Activated CD4-positive, alpha-beta T cell treated with anti-CD3 and anti-CD28 coated beads, Interleukin-2, amount 50 U/mL, for 48 hours (primary cell): Measurements from ENCODE around the gene HIGD2B.
"Not testable (repeated sequence)": the region's sequence is repeated elsewhere in the genome, so short reads cannot be mapped to it uniquely, and the experiment has no call there.

Experiments used
- DNase-seq, 2 experiments: peaks; one replicate each; pipeline ENCODE4 v3.0.0-alpha.2; 2020

The HIGD2B gene

DNA sequence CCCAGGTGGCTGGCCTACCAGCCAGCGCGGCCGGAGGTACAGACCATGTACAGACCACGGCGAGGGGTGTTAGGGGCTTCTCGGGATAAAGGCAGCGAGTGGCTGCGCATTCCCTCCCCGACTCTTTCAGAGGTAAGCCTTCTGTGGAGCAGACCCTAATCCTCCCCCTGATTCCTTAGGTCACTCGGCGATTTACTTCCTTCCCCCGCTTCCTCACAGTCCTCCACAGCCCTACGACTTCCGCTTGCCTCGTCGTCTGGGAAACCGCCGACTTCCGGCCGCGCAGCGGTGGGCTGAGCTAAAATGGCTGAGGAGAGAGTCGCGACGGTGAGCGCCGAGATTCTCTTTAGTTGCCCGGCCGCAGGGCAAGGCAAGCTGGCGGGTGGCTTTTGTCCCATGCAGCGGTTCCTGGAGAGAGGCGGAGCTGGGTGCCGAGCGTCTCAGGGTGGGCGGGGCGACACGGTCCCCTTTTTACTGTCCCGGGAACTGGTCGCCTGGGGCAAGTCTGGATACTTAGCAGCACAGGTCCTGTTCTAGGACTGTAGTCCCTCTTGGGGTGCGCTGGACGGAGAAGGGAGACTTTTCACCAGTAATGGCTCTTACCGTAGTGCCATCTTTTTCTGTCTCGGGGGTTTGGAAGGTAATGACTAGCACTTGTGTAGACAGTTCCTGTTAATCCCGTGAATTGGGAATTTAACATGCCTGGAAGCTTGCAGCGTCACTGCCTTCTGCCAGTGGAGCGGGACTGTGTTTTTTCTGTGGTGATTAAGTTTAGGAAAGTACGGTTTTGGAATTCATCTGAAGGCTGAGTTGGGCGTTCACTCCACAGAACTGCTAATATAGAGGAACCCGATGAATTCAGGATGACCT is at the start of gene HIGD2B, which contains the start of gene BBS4:
TSS of gene HIGD2B (minus strand) at position 258 of the 870 bp plus-strand sequence. CDS start 9,808 bp downstream, outside the sequence.
TSS of gene BBS4 (plus strand) at position 283 of the 870 bp plus-strand sequence. CDS start at position 304, 21 bp downstream.
- peak; percentile 88 to 89 for DNase-seq

GRCh38 chr15:72735111-72735510 is 49.1 kb upstream of the HIGD2B start:
- DNase-seq = no peak

GRCh38 chr15:72733941-72734738 is 48.2 kb upstream of the HIGD2B start:
- no peak for DNase-seq

- DNase-seq = no peak
These were observed 46.5 kb upstream of the HIGD2B start for GRCh38 chr15:72732516-72732915.

GRCh38 chr15:72732086-72732485 is 46.1 kb upstream of the HIGD2B start:
- no peak for DNase-seq

DNA sequence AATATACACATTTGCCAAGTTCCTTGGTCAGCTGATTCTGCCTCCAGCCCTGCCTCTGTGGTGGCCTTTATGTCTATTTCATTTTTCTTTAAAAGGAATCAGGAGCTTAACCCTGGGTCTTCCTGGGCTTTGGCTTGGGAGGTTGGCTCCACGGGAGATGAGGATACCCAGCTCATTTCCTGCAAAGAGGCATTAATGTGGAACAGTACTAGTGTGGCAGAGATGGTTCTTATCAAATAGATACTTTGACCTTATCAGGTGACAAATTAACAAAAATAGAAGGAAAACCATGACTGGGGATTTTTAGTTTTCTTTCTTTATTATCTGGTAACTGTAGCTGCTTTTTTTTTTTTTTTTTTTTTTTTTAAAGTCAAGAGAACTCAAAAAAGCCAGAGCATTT is 42.8 kb upstream of the HIGD2B start:
- no peak for DNase-seq

DNA sequence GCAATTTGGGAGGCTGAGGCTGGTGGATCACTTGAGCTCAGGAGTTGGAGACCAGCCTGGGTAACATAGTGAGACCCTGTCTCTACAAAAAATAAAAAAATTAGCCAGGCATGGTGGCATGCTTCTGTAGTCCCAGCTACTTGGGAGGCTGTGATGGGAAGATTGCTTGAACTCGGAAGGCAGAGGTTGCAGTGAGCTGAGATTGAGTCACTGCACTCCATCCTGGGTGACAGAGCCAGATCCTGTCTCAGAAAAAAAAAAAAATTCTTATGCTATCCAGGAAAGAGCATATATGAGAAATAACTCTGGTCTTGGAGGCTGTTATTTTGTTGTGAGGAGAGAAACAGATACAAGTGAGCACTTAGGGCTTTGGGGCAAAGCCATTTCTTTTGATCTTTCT is 42.3 kb upstream of the HIGD2B start:
- not testable (repeated sequence) for DNase-seq

DNA sequence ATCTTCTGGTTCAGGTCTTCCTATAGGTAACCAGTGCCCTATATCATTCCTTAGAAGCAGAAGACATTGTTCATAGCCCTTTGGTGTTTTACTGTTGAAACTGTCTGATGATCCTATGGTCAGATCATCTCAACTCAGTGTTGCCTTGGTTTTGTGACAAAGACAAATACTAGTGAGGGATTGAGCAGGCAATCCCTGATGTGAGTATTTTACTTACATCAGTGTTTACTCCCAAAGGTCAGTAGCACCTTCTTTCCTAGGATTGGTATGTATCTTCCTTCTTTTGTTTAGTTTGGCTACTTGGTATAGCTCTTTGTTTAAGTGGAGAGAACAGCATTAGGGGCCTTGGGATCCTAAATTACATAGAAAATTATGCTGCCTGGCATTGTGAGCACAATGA is 41.2 kb upstream of the HIGD2B start:
- no peak for DNase-seq

- DNase-seq = not testable (repeated sequence)
These were observed 39.9 kb upstream of the HIGD2B start for GRCh38 chr15:72725851-72726250.

- DNase-seq = no peak
These were observed 39.5 kb upstream of the HIGD2B start for GRCh38 chr15:72725446-72725845.

- no peak for DNase-seq
These were observed 38.0 kb upstream of the HIGD2B start for GRCh38 chr15:72724028-72724427.

GRCh38 chr15:72722071-72722696 is 36.2 kb upstream of the HIGD2B start:
- DNase-seq = peak; percentile 74 to 80

DNA sequence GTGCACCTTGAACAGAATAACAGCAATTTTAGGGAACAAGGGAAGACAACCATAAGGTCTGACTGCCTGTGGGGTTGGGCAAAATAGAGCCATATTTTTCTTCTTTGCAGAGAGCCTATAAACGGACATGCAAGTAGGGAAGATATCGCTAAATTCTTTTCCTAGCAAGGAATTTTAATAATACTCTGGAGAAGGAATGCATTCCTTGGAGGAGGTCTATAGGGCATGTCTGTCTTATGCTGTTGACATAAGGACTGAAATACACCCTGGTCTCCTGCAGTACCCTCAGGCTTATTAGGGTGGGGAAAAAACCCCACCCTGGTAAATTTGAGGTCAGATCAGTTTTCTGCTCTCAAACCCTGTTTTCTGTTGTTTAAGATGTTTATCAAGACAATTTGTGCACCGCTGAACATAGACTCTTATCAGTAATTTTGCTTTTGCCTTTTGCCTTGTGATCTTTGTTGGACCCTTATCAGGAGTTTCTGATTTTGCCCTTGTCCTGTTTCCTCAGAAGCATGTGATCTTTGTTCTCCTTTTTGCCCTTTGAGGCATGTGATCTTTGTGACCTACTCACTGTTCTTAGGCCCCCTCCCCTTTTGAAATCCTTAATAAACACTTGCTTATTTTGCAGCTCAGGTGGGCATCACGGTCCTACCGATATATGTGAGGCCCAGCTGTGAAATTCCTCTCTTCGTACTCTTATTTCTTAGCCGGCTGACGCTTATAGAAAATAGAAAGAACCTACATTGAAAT is 22.7 kb upstream of the HIGD2B start:
- DNase-seq = not testable (repeated sequence)

DNA sequence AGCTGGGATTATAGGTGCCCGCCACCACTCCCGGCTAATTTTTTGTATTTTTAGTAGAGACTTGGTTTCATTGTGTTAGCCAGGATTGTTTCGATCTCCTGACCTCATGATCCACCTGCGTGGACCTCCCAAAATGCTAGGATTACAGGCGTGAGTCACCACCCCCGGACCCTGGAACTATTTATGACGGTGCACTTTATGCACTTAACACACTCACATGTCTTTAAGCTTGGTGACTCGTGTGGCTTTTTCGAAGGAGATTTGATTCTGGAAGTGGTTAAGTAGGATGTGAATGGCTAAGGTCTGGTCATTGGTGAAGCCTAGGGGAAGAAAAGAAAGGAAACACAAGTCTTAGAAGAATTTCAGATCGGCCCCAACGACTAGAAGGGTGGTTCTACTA is 20.3 kb upstream of the HIGD2B start:
- DNase-seq = no peak

GRCh38 chr15:72700076-72700475 is 14.1 kb upstream of the HIGD2B start:
- DNase-seq = no peak

DNA sequence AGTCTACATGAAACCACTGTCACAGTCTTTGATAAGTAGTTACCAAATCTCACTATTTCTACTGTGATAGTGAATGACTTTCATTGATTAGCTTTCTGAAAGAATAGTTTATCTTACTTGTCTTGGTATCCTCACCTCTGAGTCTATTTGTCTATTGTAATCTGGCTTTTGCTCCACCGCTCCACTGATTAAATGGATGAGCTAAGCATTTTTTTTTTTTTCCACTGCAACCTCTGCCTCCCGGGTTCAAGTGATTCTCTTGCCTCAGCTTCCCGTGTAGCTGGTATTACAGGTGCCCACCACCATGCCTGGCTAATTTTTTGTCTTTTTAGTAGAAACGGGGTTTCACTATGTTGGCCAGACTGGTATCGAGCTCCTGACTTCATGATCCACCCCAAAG is 13.0 kb upstream of the HIGD2B start:
- DNase-seq = no peak

DNA sequence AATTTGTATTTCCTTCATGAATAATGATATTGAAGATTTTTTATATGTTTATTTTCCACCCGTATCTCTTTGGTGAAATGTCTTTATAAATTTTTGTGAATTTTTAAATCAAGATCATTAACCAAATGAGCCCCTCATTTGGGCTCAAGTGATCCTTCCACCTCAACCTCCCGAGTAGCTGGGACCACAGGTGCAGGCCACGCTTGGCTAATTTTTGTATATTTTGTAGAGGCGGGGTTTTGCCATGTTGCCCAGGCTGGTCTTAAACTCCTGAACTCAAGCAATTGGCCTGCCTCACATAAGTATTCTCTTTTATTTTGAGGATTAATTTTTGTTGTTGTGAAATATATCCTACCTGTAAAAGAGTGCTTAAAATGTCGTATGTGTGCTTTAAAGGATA is 5.0 kb upstream of the HIGD2B start:
- DNase-seq = no peak

DNA sequence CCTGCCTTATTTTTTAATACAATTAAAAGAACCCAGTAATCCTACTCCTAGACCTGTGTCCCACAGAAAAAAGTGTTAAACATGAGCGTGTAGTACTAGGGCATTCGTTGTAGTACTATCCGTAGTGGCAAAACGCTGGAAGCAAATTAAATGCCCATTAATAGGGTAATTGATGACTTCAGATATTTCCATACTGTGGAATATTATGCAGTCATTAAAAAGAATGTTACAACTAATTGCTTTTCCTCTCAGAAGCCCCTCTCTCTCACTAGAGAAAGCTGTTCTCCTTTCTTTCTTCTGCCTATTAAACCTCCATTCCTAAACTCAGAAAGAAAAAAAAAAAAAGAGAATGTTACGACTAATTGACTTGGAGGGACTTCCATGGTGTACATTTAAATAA is 2.7 kb upstream of the HIGD2B start:
- no peak for DNase-seq

- no peak for DNase-seq
These were observed 569 bp downstream of the HIGD2B start for GRCh38 chr15:72685301-72685924.

DNA sequence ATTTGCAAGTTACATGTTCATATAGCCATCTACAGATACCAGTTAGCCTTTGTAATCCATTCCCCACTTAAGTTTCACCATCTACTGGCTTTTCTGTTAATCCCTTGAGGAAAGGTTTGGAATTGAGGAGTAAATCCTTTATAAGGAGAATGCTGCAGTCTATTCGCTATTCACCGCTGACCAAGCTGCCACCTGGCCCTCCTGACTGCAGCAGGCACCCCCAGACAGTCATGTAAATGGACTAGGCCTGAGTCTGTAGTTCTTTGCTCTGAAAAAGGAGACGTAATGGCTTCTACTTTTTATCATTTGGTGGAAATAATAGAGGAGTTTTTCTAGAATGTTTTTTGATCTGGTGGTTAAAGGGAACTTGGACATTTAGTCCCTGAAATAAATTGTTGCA is 3.2 kb downstream of the HIGD2B start:
- no peak for DNase-seq

DNA sequence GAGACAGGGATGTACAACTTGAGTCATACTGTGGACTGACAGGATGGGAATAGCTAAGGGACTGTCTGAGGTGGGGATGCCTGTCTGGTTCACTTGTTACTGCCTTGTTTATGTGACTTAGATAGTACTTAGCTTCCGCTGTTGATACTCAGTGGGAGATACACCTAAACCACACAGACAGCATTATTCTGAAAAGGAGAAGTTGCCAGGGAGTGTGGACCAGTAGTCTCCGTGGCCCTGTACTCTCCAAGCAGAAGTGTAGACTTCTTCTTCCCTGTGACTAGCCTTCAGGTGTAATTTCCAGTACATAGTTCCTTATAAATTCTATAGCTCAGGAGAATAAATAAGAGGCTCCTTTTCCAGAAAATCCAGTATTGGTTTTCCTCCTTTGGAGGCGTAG is 5.1 kb downstream of the HIGD2B start:
- DNase-seq = no peak

GRCh38 chr15:72676838-72677237 is 9.1 kb downstream of the HIGD2B start:
- DNase-seq = no peak
